ENCODE results near the gene TBX19. TPM values are rescaled to one million over a fixed set of nuclear protein-coding genes. Genes with fewer than 3 reads are reported as not detected.

TBX19 gene
- total RNA-seq, 1 donor from 2014 or later, result 0.41 TPM

GRCh38 chr1:168279253-168279652 is 1.4 kb upstream of the TBX19 start:
- FAIRE-seq, result no peak
- no peak for DNase-seq (ENCODE audit: low spot score in 2 of 2)

GRCh38 chr1:168281603-168282325 is 1.1 kb downstream of the TBX19 start:
- no peak for FAIRE-seq
- DNase-seq (ENCODE audit: low spot score in 2 of 2), result no peak

- no peak for FAIRE-seq
- no peak for DNase-seq (ENCODE audit: low spot score in 2 of 2)
These were observed 4.8 kb downstream of the TBX19 start for GRCh38 chr1:168285521-168285790.

- no peak for DNase-seq (ENCODE audit: low spot score in 2 of 2)
- FAIRE-seq, result no peak
These were observed 5.6 kb downstream of the TBX19 start for GRCh38 chr1:168285971-168286927.

- DNase-seq (ENCODE audit: low spot score in 2 of 2) (no peak), FAIRE-seq (no peak)
These were observed 6.6 kb downstream of the TBX19 start for GRCh38 chr1:168287237-168287664.

GRCh38 chr1:168288311-168289052 is 7.8 kb downstream of the TBX19 start:
- FAIRE-seq, result no peak
- no peak for DNase-seq (ENCODE audit: low spot score in 2 of 2)

- FAIRE-seq (no peak), DNase-seq (ENCODE audit: low spot score in 2 of 2) (no peak)
These were observed 10.7 kb downstream of the TBX19 start for GRCh38 chr1:168291222-168291837.

GRCh38 chr1:168293356-168293755 is 12.7 kb downstream of the TBX19 start:
- DNase-seq (ENCODE audit: low spot score in 2 of 2) (no peak), FAIRE-seq (no peak)

GRCh38 chr1:168295411-168296114 is 14.9 kb downstream of the TBX19 start:
- DNase-seq (ENCODE audit: low spot score in 2 of 2) (no peak), FAIRE-seq (no peak)

GRCh38 chr1:168297019-168297730 is 16.5 kb downstream of the TBX19 start:
- no peak for DNase-seq (ENCODE audit: low spot score in 2 of 2)
- FAIRE-seq, result no peak

- no peak for FAIRE-seq
- no peak for DNase-seq (ENCODE audit: low spot score in 2 of 2)
These were observed 17.8 kb downstream of the TBX19 start for GRCh38 chr1:168298446-168298845.

GRCh38 chr1:168300626-168301025 is 19.9 kb downstream of the TBX19 start:
- DNase-seq (ENCODE audit: low spot score in 2 of 2) (no peak), FAIRE-seq (no peak)

GRCh38 chr1:168301664-168302320 is 21.1 kb downstream of the TBX19 start:
- DNase-seq (ENCODE audit: low spot score in 2 of 2) (no peak), FAIRE-seq (no peak)

- FAIRE-seq (no peak), DNase-seq (ENCODE audit: low spot score in 2 of 2) (no peak)
These were observed 23.3 kb downstream of the TBX19 start for GRCh38 chr1:168303716-168304540.

GRCh38 chr1:168304865-168305264 is 24.2 kb downstream of the TBX19 start:
- DNase-seq (ENCODE audit: low spot score in 2 of 2), result no peak
- FAIRE-seq, result no peak

- no peak for FAIRE-seq
- DNase-seq (ENCODE audit: low spot score in 2 of 2), result no peak
These were observed 32.3 kb downstream of the TBX19 start for GRCh38 chr1:168312718-168313604.

- FAIRE-seq (no peak), DNase-seq (ENCODE audit: low spot score in 2 of 2) (no peak)
These were observed 35.5 kb downstream of the TBX19 start for GRCh38 chr1:168316142-168316541.

Measured in frontal cortex (tissue), 4 donors.